Brain pericyte (primary cell): ENCODE data around the gene CREM.
"Not testable (repeated sequence)": the region's sequence is repeated elsewhere in the genome, so short reads cannot be mapped to it uniquely, and the experiment has no call there.

Source experiments
- DNase-seq: peaks from one replicate; pipeline ENCODE4 v3.0.0-alpha.2; 2012; ENCODE audit warnings: low read depth, low spot score

CREM gene

DNA sequence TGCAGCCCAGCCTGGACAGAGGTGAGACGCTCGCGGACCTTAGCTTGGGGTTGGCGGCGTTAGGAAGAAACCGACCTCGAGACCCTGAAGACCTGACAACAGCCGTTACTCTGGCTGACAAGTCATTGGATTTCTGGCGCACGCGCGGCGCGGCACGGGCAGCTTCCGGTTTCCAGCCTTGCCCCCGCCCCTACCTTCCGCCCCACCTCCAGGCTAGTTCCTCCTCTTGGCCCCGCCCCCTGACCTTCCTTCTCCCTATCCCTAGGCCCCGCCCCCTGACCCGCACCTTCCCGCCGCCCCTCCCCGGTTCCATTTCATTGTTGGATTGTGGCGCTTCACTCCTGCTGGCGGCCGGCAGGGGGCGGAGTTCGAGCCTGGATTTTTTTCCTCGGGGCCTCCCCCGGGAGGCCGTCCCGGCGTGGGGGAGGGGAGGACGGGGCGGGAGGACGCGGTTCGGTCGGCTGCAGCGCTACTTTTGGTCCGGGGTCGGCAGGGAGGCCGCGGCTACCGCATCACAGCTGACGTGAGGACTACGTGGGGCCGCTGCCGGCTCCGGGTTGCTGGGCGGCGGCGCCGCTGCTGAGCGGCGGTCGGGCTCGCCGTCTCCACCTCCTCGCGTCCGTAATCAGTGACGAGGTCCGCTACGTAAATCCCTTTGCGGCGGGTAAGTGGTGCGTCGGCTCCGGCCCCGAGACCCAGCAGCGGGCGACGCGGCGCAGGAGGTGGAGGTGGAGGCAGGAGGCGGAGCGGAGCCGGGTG lies at the start of gene CREM:
CREM (plus strand) TSS at position 317 of the 759 bp plus-strand sequence. CDS start 10,990 bp downstream, outside the sequence.
- peak; percentile 95 for DNase-seq

- no peak for DNase-seq
Measured at GRCh38 chr10:35079265-35079664, 47.4 kb upstream of the CREM start.

- no peak for DNase-seq
Measured at GRCh38 chr10:35079763-35080162, 46.9 kb upstream of the CREM start.

DNA sequence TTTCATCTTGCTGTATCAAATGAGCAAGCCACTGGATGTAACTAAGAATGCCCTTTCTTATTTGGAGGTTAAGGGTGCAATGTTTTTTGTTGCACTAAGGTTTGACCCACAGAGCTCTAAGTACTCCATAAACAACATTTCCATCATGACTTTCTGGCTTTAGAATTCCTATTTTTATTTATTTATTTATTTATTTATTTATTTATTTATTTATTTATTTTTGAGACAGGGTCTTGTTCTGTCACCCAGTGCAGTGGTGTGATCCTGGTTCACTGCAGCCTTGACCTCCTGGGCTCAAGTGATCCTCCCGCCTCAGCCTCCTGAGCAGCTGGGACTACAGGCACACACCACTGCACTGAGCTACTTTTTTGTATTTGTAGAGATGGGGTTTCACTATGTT lies 46.4 kb upstream of the CREM start:
- not testable (repeated sequence) for DNase-seq

DNA sequence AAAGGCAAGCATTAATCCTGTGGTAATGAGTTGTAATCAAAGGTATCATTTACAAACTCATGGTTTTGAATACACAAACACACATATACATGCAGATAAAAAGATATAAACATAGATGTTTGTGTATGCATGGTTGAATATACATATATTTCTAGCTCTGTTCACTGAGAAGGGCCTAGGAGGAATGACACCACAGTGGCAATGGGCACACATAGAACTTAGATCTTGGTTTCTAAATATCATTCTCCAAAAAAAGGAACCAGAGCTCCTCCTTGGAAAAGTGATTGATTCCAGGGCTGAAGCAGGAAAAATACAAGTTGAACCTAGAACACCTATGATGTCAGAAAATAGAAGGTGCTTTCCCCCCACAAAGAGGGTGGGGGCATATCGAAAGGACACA lies 43.4 kb upstream of the CREM start:
- no peak for DNase-seq

DNA sequence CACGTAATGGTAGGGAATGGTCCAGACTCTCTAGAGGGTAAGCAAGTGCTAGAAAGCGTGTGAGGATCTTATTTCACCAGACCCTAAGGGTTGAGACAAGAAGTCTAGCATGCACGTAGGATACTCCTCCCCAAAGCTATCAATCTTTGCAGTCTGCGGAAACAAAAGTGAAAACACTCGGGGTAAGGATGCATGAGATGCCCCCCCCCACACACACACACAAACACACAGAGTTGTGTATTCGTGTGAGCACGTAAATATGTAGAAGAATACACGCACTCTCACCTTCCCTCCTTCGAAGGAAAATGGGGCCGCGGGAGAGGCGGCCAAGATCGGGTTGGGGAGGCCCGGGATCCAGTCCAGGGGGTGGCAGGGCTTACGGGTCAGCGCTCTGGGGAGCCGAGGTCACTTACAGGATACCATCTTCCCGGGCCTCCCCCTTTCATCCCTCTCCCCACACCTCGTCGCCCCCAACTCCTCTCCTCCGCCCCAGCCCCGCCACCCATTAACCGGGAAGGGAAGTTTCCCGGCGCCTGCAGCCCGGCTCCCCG lies 37.0 kb upstream of the CREM start:
- no peak for DNase-seq

- peak; percentile 88 for DNase-seq
Measured at GRCh38 chr10:35090162-35090954, 36.3 kb upstream of the CREM start, which contains the start of gene CUL2. TSS of gene CUL2 (minus strand) at chr10:35090341. CDS start at chr10:35071317, 19,024 bp downstream.

- DNase-seq = no peak
Measured at GRCh38 chr10:35091994-35092790, 34.5 kb upstream of the CREM start.

DNA sequence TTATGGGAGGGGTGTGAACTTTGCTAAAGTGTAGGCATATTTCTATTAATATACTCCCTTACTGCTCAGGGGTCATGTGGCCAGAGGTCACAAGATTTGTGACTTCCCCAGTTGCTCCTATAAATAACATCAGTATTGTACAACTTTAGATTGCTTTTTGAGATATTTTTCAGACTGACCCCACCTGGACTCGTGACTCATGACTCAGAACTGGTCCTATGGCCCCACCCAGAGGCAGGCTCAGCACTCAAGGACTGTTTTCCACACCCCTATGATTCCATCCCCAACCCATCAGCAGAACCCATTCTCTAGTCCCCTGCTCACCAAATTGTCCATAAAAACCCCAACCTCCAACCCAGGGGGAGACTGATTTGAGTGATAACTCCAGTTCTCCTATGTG lies 33.8 kb upstream of the CREM start:
- no peak for DNase-seq

GRCh38 chr10:35096312-35096711 lies 30.3 kb upstream of the CREM start:
- no peak for DNase-seq

DNA sequence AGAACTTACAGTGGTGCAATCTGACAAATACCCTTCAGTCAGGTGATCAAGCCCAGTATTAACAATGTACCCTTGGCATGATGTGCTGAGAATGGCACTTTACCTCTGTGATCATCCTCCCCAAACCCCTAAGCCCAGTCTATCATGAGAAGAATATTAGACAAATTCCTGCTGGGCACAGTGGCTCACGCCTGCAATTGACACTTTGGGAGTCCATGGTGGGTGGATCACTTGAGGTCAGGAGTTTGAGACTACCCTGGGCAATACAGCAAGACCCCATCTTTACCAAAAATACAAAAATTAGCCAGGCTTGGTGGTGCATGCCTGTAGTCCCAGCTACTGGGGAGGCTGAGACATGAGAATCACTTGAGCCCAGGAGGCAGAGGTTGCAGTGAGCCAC lies 29.1 kb upstream of the CREM start:
- DNase-seq = no peak

GRCh38 chr10:35103882-35104281 lies 22.8 kb upstream of the CREM start:
- DNase-seq = no peak

DNA sequence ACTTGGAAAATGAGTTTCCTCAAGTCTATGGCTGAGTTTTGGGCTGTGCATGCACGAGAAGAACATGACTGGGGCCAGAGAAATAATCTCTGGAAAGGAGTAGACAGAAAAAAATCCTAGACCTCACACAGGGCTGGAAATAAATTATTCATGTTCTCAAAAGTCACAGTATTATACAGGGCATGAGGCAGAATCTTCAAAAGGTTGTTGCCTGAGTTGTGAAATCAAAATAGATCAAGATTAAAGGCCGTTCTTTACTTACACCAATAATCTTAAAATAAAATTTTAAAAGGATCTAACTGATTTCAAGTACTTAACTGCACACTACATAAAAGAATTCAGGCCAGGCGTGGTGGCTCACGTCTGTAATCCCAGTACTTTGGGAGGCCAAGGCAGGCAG lies 14.1 kb upstream of the CREM start:
- DNase-seq = no peak

DNA sequence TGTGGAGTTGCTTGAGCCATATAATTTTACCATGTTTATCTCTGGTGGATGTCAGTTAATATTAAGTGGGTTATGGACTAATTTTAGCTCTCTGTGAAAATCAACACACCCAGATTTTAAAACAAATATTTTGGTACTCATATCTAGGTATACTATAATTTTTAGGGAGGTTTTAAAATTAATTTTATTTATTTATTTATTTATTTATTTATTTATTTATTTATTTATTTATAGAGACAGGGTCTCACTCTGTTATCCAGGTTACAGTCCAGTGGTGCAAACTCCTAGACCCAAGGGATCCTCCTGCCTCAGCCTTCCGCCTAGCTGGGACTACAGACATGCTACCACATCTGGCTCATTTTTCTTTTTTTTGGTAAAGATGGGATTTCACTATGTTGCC lies 7.3 kb upstream of the CREM start:
- no peak for DNase-seq

DNA sequence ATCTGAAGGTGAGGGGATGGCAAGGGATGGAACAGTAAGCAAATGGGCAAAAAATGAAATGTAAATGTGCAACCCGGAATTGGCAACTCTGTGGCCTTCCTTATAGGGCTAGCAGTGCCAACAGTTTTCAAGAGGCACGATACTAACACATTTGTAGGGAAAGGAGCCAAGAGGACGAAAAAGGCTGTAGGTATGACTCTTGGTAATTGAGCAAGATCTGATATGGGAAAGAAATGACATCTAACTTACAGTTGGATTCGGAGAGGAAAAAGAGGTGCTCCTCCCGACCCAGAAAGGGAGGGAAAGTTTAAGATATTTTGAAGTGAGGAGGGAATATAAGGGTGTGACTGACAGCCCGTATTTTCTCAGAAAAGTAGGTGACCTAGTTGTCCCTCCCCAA lies 2.1 kb upstream of the CREM start:
- DNase-seq = no peak

- DNase-seq = no peak
Measured at GRCh38 chr10:35126062-35126529, 550 bp upstream of the CREM start.

GRCh38 chr10:35127289-35127891 lies 744 bp downstream of the CREM start:
- peak; percentile 8 for DNase-seq

GRCh38 chr10:35129185-35129674 lies 2.6 kb downstream of the CREM start:
- DNase-seq = no peak

GRCh38 chr10:35130663-35131062 lies 4.0 kb downstream of the CREM start:
- no peak for DNase-seq

DNA sequence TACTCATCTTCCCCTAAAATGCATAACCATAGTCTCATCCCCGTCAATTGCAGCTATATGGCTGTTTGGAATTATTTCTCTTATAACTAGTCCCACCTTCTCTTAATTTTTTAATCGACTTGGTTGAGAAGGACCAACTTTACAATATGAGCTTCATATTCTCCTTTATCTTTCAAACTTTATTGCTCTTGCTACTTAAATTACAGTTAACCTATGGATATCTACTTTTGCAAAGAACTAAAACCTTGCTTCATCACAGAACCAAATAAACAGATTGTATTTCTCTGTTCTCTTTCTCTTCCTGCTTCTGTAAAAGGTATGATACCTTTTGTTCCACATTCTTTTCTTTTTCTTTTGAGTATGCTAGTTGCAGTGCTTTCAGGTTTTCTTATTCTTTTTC lies 6.1 kb downstream of the CREM start:
- no peak for DNase-seq

DNA sequence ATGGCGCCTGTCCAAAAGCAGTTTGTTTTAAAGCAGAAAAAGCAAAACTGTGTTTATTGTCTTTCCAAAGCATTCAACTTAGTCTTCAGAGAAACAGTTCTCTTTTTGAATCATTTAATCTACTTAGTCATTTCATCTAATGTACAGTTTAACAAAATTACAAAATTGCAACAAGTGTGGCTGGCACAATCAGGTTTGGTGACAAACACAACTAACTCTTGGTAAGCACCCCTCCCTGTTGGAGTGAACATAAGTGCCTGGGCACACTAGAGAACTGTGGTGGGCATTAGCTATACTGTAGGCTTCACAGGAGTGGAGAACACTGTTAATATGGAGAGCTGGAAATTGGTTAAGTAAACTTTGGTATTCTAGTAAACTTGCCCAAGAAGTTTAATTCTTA lies 6.9 kb downstream of the CREM start:
- DNase-seq = no peak
